ENCODE data around the gene TSHZ2. TPM values are rescaled to one million over a fixed set of nuclear protein-coding genes. Genes with fewer than 3 reads are reported as not detected.

Gene TSHZ2
- total and polyA plus RNA-seq, 9 of the 15 experiments (the other 6 are each of a cell fraction or from before 2014, with no cell fraction given) = 0.03 to 0.20 (median 0.05) TPM; not detected in 4

DNA sequence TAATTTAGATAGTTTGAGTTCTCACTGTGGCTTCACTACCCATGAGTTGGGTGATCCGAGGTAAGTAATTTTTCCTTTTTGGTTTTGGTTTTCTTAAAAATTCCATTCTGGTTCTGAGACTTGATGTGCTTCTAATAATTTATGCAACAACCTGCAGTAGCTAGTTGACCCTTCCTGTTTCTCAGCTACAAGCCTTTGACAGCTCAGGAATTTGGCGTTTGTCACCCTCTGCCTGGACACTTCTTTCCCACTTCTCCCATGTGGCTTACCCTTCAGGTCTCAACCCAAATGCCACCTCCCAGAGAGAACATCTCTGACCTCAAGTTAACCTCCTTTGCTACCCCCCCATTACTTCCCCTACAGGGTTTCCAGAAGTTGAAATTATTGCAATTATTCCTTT lies 49.7 kb upstream of the TSHZ2 start:
- WGBS (ENCODE audit: insufficient coverage, low coverage, missing lambda C conversion rate) = 0% methylated on average over 2 of the region's 2 CpGs
- POLR2A ChIA-PET = no interaction called here
- H3K27me3 ChIP-seq (ENCODE audit: control insufficient read depth in 2 of 2, insufficient read depth in 2 of 2, low read length in 2 of 2) = peaks cover 0 to 7% of the 10 kb centered on the region in 2 experiments; a peak in 1 of 5 replicates
- no peak overlapping the region for H3K4me3 ChIP-seq
- no peaks in the 10 kb centered on the region for H3K79me2 ChIP-seq (ENCODE audit: control insufficient read depth, insufficient read depth, low read length)
- TF ChIP-seq ZNF395 (CRISPR knock-in tag; IDR thresholded peaks at IDR 0.05) (no peak), RB1 (IDR thresholded peaks at IDR 0.05; ENCODE audit: low read depth) (no peak), ZKSCAN1 (IDR thresholded peaks at IDR 0.05; ENCODE audit: low read depth, low read length) (no peak), U2AF2 (optimal IDR thresholded peaks at IDR 0.05; ENCODE audit: low read depth, low read length) (no peak), ETV5 (CRISPR knock-in tag; IDR thresholded peaks at IDR 0.05; ENCODE audit: low read depth) (no peak), HCFC1 (IDR thresholded peaks at IDR 0.05; ENCODE audit: low read depth, low read length) (no peak), ZNF146 (CRISPR knock-in tag; IDR thresholded peaks at IDR 0.05; ENCODE audit: unreplicated experiment) (no peak), HNRNPH1 (optimal IDR thresholded peaks at IDR 0.05; ENCODE audit: low read depth, low read length) (no peak), ZNF354B (CRISPR knock-in tag; IDR thresholded peaks at IDR 0.05) (no peak), ZBTB49 (CRISPR knock-in tag; IDR thresholded peaks at IDR 0.05; ENCODE audit: borderline replicate concordance) (no peak)
- TF ChIP-seq, protein P1, sequence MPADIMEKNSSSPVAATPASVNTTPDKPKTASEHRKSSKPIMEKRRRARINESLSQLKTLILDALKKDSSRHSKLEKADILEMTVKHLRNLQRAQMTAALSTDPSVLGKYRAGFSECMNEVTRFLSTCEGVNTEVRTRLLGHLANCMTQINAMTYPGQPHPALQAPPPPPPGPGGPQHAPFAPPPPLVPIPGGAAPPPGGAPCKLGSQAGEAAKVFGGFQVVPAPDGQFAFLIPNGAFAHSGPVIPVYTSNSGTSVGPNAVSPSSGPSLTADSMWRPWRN (IDR thresholded peaks at IDR 0.05; ENCODE audit: low read depth) = no peak
- no peaks in the 10 kb centered on the region for H4K20me1 ChIP-seq (replicated peaks; ENCODE audit: control insufficient read depth, insufficient read depth, low read length)
- in situ Hi-C loops (cut with MboI) (no loop called here), intact Hi-C loops (cut with micrococcal nuclease) (no loop called here)
- H2AFZ ChIP-seq (ENCODE audit: low read depth, low read length) = no peak overlapping the region
- H3K9me3 ChIP-seq (replicated peaks; ENCODE audit: control insufficient read depth, insufficient read depth, low read depth, low read length) = no peaks in the 10 kb centered on the region
- ATAC-seq = no peak
- no peak overlapping the region for H3K9ac ChIP-seq (ENCODE audit: insufficient read depth in 1 of 2, low read depth in 2 of 2, low read length in 2 of 2)
- no peak for DNase-seq (ENCODE audit: extremely low read depth in 1 of 4, low spot score in 3 of 4)
- no peak for FAIRE-seq
- H3K27ac ChIP-seq (ENCODE audit: extremely low read depth, low read depth, low read length) = no peak overlapping the region
- H3K36me3 ChIP-seq (ENCODE audit: control insufficient read depth, insufficient read depth, low read length) = no peaks in the 10 kb centered on the region
- CTCF ChIA-PET (ENCODE audit: low intra/inter-chr PET ratio) = no interaction called here
- BruUV-seq (replicated peaks) = no TSS peak
- no peak overlapping the region for H3K4me2 ChIP-seq (ENCODE audit: insufficient read depth, low read length)
- H3K9me1 ChIP-seq (ENCODE audit: control insufficient read depth, insufficient read depth, low read length) = no peaks in the 10 kb centered on the region
- no peaks in the 10 kb centered on the region for H3K4me1 ChIP-seq (replicated peaks in 1 of 2; ENCODE audit: control insufficient read depth in 2 of 2, insufficient read depth in 2 of 2, low read length in 2 of 2)
